Measurements from ENCODE around the gene SLC22A23.

GRCh38 chr6:3333263-3333662, 123.6 kb downstream of the SLC22A23 start:
- TF ChIP-seq POLR2A (IDR thresholded peaks at IDR 0.05; ENCODE audit: low read depth, low read length) = no peak
- no peak for TF ChIP-seq POLR2AphosphoS5 (IDR thresholded peaks at IDR 0.05; ENCODE audit: low read depth, low read length)
- TF ChIP-seq TAF1 (IDR thresholded peaks at IDR 0.05; ENCODE audit: borderline replicate concordance, low read depth, low read length) = no peak

All from GM12892 (cell line).